HEK293 (cell line): ENCODE data around the gene NHP2.
A peak's percentile ranks its signal among the peaks of the same experiment; 100 is the strongest.

Experiments used
- AEBP2 ChIP-seq: fragments of 450-650 bp; formaldehyde crosslinking; IDR thresholded peaks from 2 replicates; pipeline ENCODE4 v1.5.1; 2016; ENCODE audit warnings: missing biosample characterization, missing genetic modification characterization, borderline replicate concordance
- KLF7 ChIP-seq: fragments of 450-650 bp; formaldehyde crosslinking; IDR thresholded peaks from 2 replicates; pipeline ENCODE4 v1.5.1; 2016; ENCODE audit warnings: missing biosample characterization, missing genetic modification characterization, borderline replicate concordance
- SP7 ChIP-seq: fragments of 450-650 bp; formaldehyde crosslinking; IDR thresholded peaks from 2 replicates; pipeline ENCODE4 v1.5.1; 2016; ENCODE audit warnings: missing biosample characterization, missing genetic modification characterization
- ZBTB11 ChIP-seq: fragments of 450-650 bp; formaldehyde crosslinking; conservative IDR thresholded peaks from 2 replicates; pipeline ENCODE4 v1.5.1; 2016; ENCODE audit warnings: low read depth, missing biosample characterization, missing genetic modification characterization
- ZBTB48 ChIP-seq: fragments of 450-650 bp; formaldehyde crosslinking; IDR thresholded peaks from 2 replicates; pipeline ENCODE4 v1.5.1; 2016; ENCODE audit warnings: missing biosample characterization, missing genetic modification characterization
- ZEB2 ChIP-seq: fragments of 450-650 bp; formaldehyde crosslinking; IDR thresholded peaks from 2 replicates; pipeline ENCODE4 v1.5.1; 2016; ENCODE audit warnings: missing biosample characterization, missing genetic modification characterization
- ZNF2 ChIP-seq: fragments of 450-650 bp; formaldehyde crosslinking; IDR thresholded peaks from 2 replicates; pipeline ENCODE4 v1.5.1; 2016; ENCODE audit warnings: missing biosample characterization, missing genetic modification characterization
- ZNF24 ChIP-seq: fragments of 450-650 bp; formaldehyde crosslinking; IDR thresholded peaks from 2 replicates; pipeline ENCODE4 v1.5.1; 2016; ENCODE audit warnings: missing biosample characterization, missing genetic modification characterization
- ZNF354C ChIP-seq: fragments of 450-650 bp; formaldehyde crosslinking; IDR thresholded peaks from 2 replicates; pipeline ENCODE4 v1.5.1; 2016; ENCODE audit warnings: missing biosample characterization, missing genetic modification characterization, low read depth, borderline replicate concordance
- ZNF529 ChIP-seq: fragments of 450-650 bp; formaldehyde crosslinking; IDR thresholded peaks from 2 replicates; pipeline ENCODE4 v1.5.1; 2017; ENCODE audit warnings: missing genetic modification characterization, missing biosample characterization; ENCODE audit not compliant: insufficient replicate concordance
- ZNF561 ChIP-seq: fragments of 450-650 bp; IDR thresholded peaks from 2 replicates; pipeline ENCODE4 v1.5.1; 2018; ENCODE audit warnings: missing biosample characterization, missing genetic modification characterization, borderline replicate concordance
- ZNF610 ChIP-seq: fragments of 450-650 bp; formaldehyde crosslinking; IDR thresholded peaks from 2 replicates; pipeline ENCODE4 v1.5.1; 2016; ENCODE audit warnings: missing biosample characterization, missing genetic modification characterization, borderline replicate concordance
- ZNF623 ChIP-seq: fragments of 450-650 bp; formaldehyde crosslinking; IDR thresholded peaks from 2 replicates; pipeline ENCODE4 v1.5.1; 2016; ENCODE audit warnings: missing biosample characterization, missing genetic modification characterization
- ZNF624 ChIP-seq: fragments of 450-650 bp; formaldehyde crosslinking; IDR thresholded peaks from 2 replicates; pipeline ENCODE4 v1.5.1; 2017; ENCODE audit warnings: missing biosample characterization, missing genetic modification characterization
- ZNF670 ChIP-seq: fragments of 450-650 bp; formaldehyde crosslinking; IDR thresholded peaks from 2 replicates; pipeline ENCODE4 v1.5.1; 2016; ENCODE audit warnings: missing biosample characterization, missing genetic modification characterization, low read depth
- ZNF785 ChIP-seq: fragments of 450-650 bp; formaldehyde crosslinking; IDR thresholded peaks from 2 replicates; pipeline ENCODE4 v1.5.1; 2016; ENCODE audit warnings: missing biosample characterization, missing genetic modification characterization
- ZNF837 ChIP-seq: fragments of 450-650 bp; formaldehyde crosslinking; IDR thresholded peaks from 2 replicates; pipeline ENCODE4 v1.5.1; 2016; ENCODE audit warnings: missing biosample characterization, missing genetic modification characterization
- ZSCAN18 ChIP-seq: fragments of 450-650 bp; formaldehyde crosslinking; IDR thresholded peaks from 2 replicates; pipeline ENCODE4 v1.5.1; 2016; ENCODE audit warnings: missing biosample characterization, missing genetic modification characterization
- ZSCAN4 ChIP-seq: fragments of 450-650 bp; formaldehyde crosslinking; IDR thresholded peaks from 2 replicates; pipeline ENCODE4 v1.5.1; 2017; ENCODE audit warnings: missing biosample characterization, missing genetic modification characterization
- TF ChIP-seq, protein P1 (sequence below): fragments of 450-650 bp; formaldehyde crosslinking; IDR thresholded peaks from 2 replicates; pipeline ENCODE4 v1.5.1; 2016; ENCODE audit warnings: missing biosample characterization, missing genetic modification characterization
- TF ChIP-seq, protein P2 (sequence below): fragments of 450-650 bp; formaldehyde crosslinking; IDR thresholded peaks from 2 replicates; pipeline ENCODE4 v1.5.1; 2016; ENCODE audit warnings: missing biosample characterization, missing genetic modification characterization
- TF ChIP-seq, protein P3 (sequence below): fragments of 450-650 bp; formaldehyde crosslinking; IDR thresholded peaks from 2 replicates; pipeline ENCODE4 v1.5.1; 2017; ENCODE audit warnings: missing biosample characterization, missing genetic modification characterization
- TF ChIP-seq, protein P4 (sequence below): IDR thresholded peaks from 2 replicates; pipeline ENCODE4 v1.6.1; 2011; ENCODE audit warnings: mild to moderate bottlenecking, low read depth, low read length, borderline replicate concordance

NHP2 gene

GRCh38 chr5:178130576-178131445, 22.9 kb downstream of the NHP2 start, which contains the start of gene RMND5B (continued):
- TF ChIP-seq ZNF837 (tag by site-specific recombination) (no peak), ZNF561 (tag by site-specific recombination) (peak; percentile 89; the same call in 1 of the 2 replicates), ZSCAN4 (no peak), ZNF624 (tag by site-specific recombination) (no peak), ZBTB11 (tag by site-specific recombination) (peak; percentile 77), ZNF623 (tag by site-specific recombination) (no peak), AEBP2 (tag by site-specific recombination) (no peak), ZNF2 (tag by site-specific recombination) (peak; percentile 82), ZEB2 (tag by site-specific recombination) (peak; percentile 66), SP7 (peak; percentile 72), ZNF610 (no peak), KLF7 (peak; percentile 70; the same call in 1 of the 2 replicates), ZSCAN18 (tag by site-specific recombination) (no peak), ZNF785 (tag by site-specific recombination) (no peak), ZNF670 (tag by site-specific recombination) (no peak), ZNF24 (no peak), ZBTB48 (tag by site-specific recombination) (peak; percentile 61; the same call in 1 of the 2 replicates), ZNF529 (tag by site-specific recombination) (no peak), ZNF354C (tag by site-specific recombination) (no peak)
- TF ChIP-seq, protein P1, sequence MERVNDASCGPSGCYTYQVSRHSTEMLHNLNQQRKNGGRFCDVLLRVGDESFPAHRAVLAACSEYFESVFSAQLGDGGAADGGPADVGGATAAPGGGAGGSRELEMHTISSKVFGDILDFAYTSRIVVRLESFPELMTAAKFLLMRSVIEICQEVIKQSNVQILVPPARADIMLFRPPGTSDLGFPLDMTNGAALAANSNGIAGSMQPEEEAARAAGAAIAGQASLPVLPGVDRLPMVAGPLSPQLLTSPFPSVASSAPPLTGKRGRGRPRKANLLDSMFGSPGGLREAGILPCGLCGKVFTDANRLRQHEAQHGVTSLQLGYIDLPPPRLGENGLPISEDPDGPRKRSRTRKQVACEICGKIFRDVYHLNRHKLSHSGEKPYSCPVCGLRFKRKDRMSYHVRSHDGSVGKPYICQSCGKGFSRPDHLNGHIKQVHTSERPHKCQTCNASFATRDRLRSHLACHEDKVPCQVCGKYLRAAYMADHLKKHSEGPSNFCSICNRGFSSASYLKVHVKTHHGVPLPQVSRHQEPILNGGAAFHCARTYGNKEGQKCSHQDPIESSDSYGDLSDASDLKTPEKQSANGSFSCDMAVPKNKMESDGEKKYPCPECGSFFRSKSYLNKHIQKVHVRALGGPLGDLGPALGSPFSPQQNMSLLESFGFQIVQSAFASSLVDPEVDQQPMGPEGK (tag by site-specific recombination) = peak; percentile 94
- TF ChIP-seq, protein P2, sequence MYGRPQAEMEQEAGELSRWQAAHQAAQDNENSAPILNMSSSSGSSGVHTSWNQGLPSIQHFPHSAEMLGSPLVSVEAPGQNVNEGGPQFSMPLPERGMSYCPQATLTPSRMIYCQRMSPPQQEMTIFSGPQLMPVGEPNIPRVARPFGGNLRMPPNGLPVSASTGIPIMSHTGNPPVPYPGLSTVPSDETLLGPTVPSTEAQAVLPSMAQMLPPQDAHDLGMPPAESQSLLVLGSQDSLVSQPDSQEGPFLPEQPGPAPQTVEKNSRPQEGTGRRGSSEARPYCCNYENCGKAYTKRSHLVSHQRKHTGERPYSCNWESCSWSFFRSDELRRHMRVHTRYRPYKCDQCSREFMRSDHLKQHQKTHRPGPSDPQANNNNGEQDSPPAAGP (tag by site-specific recombination) = peak; percentile 28; the same call in 1 of the 2 replicates
- TF ChIP-seq, protein P3, sequence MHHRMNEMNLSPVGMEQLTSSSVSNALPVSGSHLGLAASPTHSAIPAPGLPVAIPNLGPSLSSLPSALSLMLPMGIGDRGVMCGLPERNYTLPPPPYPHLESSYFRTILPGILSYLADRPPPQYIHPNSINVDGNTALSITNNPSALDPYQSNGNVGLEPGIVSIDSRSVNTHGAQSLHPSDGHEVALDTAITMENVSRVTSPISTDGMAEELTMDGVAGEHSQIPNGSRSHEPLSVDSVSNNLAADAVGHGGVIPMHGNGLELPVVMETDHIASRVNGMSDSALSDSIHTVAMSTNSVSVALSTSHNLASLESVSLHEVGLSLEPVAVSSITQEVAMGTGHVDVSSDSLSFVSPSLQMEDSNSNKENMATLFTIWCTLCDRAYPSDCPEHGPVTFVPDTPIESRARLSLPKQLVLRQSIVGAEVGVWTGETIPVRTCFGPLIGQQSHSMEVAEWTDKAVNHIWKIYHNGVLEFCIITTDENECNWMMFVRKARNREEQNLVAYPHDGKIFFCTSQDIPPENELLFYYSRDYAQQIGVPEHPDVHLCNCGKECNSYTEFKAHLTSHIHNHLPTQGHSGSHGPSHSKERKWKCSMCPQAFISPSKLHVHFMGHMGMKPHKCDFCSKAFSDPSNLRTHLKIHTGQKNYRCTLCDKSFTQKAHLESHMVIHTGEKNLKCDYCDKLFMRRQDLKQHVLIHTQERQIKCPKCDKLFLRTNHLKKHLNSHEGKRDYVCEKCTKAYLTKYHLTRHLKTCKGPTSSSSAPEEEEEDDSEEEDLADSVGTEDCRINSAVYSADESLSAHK (tag by site-specific recombination) = 0 out of 2 replicates have a peak, but pooled peaks have one; percentile 14
- TF ChIP-seq, protein P4, sequence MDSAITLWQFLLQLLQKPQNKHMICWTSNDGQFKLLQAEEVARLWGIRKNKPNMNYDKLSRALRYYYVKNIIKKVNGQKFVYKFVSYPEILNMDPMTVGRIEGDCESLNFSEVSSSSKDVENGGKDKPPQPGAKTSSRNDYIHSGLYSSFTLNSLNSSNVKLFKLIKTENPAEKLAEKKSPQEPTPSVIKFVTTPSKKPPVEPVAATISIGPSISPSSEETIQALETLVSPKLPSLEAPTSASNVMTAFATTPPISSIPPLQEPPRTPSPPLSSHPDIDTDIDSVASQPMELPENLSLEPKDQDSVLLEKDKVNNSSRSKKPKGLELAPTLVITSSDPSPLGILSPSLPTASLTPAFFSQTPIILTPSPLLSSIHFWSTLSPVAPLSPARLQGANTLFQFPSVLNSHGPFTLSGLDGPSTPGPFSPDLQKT = peak; percentile 23; the same call in 1 of the 2 replicates
